GM12891 (cell line): Measurements from ENCODE around the gene NDST4.

Experiments used
- PAX5 ChIP-seq: IDR thresholded peaks from 2 replicates; pipeline ENCODE4 v1.6.1; 2011; ENCODE audit warnings: low read length, moderate library complexity, mild to moderate bottlenecking; ENCODE audit not compliant: insufficient read depth, severe bottlenecking
- POLR2A ChIP-seq: IDR thresholded peaks from 2 replicates; pipeline ENCODE4 v1.6.1; 2011; ENCODE audit warnings: low read depth, low read length, control low read depth
- POLR2AphosphoS5 ChIP-seq: IDR thresholded peaks from 2 replicates; pipeline ENCODE4 v1.6.1; 2011; ENCODE audit warnings: low read depth, low read length, control low read depth
- POU2F2 ChIP-seq: IDR thresholded peaks from 2 replicates; pipeline ENCODE4 v1.6.1; 2011; ENCODE audit warnings: low read depth, mild to moderate bottlenecking, control low read depth, low read length, moderate library complexity
- SPI1 ChIP-seq: IDR thresholded peaks from 2 replicates; pipeline ENCODE4 v1.6.1; 2011; ENCODE audit warnings: low read depth, low read length, control low read depth
- TAF1 ChIP-seq: IDR thresholded peaks from 2 replicates; pipeline ENCODE4 v1.6.1; 2011; ENCODE audit warnings: low read depth, low read length, control low read depth

DNA sequence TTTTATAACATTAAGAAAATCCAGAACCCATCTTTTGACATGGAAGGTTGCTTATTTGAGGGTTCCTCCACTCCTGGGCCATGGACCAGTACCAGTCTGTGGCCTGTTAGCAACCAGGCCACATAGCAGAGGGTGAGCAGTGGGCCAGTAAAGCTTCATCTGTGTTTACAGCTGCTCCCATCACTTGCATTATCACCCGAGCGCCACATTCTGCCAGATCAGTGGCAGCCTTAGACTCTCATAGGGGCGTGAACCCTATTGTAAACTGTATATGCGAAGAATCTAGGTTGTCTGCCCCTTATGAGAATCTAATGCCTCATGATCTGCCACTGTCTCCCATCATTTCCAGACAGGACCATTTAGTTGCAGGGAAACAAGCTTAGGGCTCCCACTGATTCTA lies 58.6 kb downstream of the NDST4 start:
- TF ChIP-seq POLR2A (no peak), POLR2AphosphoS5 (no peak), TAF1 (no peak), SPI1 (no peak), POU2F2 (no peak), PAX5 (no peak)
